Sciatic nerve (tissue), 2 donors: ENCODE measurements around the gene ZCCHC2. TPM values are rescaled to one million over a fixed set of nuclear protein-coding genes. Genes with fewer than 3 reads are reported as not detected.

ENCODE experiments used
- ATAC-seq: fragments of 200-7000 bp; cut with Tn5 transposase; one replicate; pipeline ENCODE4 v1.9.1; 2020; ENCODE audit warnings: mild to moderate bottlenecking, moderate library complexity
- DNase-seq: peaks from one replicate; pipeline ENCODE4 v3.0.0-alpha.2; 2020; ENCODE audit warnings: low spot score
- intact Hi-C: fragments of 100-400 bp; cut with DNase I; formaldehyde crosslinking; loops from one replicate; pipeline ENCODE4 v1.14.2; 2022
- total RNA-seq: library from RNA; stranded (reverse); fragmentation: NEBNext Ultra II Directional; extraction: Animal tissue kit (Norgen Biotek cat#: 25700); gene quantifications from one replicate; pipeline ENCODE4 v1.2.1, GENCODE V29; 2021
- donor health status: DM: no; HTN: no; CAD: no.
- donor health status: DM: no; HTN: no; CAD: no.

ZCCHC2 gene
- total RNA-seq, 1 donor from 2014 or later: 35.5 TPM

GRCh38 chr18:62596145-62597005 is 73.5 kb downstream of the ZCCHC2 start:
- ATAC-seq (peak; percentile 38), DNase-seq (no peak)
- intact Hi-C loops: no loop called here

DNA sequence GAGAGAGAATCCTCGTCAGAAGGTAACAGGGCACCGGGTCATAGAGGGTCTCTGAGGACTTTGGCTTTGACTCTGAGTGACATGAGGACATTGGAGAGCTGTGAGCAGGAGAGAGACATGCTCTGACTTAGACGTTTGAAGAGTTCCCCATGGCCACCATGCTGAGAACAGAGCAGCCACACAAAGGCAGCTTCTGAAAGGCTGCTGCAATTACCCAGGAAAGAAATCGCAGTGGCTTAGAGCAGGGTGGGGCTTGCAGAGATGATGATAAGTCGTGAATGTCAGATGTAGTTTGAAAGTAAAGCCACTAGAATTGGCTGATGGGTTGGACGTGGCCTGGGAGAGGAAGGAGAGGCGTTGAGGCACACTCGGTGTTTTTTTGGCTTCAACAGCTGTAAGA is 79.0 kb downstream of the ZCCHC2 start:
- ATAC-seq (no peak), DNase-seq (no peak)
- intact Hi-C loops: no loop called here

DNA sequence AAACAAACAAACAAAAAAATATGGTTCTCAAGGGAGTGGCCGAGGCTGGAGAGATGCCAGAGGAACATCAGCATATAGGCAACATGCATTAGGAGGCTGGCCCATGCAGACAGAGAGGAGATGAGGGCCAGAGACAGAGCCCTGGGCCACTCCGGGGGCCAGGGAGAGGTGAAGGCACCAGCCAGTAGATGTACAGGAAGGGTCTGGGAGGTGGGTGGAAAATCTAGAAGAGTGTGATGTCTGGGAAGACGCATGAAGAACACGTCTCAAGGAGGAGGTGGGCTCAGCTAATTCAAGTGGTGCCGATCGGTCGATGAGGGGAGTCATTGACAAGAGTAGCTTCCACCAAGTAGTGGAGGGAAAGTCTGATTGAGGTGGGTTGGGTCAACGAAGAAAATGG is 79.9 kb downstream of the ZCCHC2 start:
- intact Hi-C loops: no loop called here
- DNase-seq (peak; percentile 27), ATAC-seq (no peak)

GRCh38 chr18:62603211-62603610 is 80.4 kb downstream of the ZCCHC2 start:
- DNase-seq (peak; percentile 18), ATAC-seq (no peak)
- intact Hi-C loops: no loop called here

DNA sequence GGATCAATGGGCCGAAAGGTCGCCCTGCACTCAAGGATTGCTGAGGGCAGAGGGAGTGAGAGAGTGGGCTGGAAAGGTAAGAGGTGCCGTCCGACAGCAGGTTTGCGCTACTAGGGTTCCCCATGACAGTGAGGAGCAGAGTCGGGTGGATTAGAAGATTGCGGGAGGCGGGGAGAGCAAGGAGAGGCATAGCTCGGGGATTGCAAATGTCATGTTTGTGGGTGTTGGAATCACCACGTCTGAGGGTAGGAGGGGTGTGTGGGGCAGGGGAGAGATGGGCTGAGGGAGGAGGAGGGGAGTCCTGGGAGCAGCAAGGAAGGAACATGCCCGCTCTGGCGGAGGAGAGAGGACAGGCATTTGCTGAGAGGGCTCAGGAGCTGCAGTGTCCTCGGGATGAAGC is 81.2 kb downstream of the ZCCHC2 start:
- DNase-seq (no peak), ATAC-seq (no peak)
- intact Hi-C loops: no loop called here

GRCh38 chr18:62605685-62606084 is 82.9 kb downstream of the ZCCHC2 start:
- DNase-seq: peak; percentile 30
- no peak for ATAC-seq
- intact Hi-C loops: no loop called here

GRCh38 chr18:62606106-62606505 is 83.3 kb downstream of the ZCCHC2 start:
- ATAC-seq (no peak), DNase-seq (peak; percentile 15)
- intact Hi-C loops: no loop called here

DNA sequence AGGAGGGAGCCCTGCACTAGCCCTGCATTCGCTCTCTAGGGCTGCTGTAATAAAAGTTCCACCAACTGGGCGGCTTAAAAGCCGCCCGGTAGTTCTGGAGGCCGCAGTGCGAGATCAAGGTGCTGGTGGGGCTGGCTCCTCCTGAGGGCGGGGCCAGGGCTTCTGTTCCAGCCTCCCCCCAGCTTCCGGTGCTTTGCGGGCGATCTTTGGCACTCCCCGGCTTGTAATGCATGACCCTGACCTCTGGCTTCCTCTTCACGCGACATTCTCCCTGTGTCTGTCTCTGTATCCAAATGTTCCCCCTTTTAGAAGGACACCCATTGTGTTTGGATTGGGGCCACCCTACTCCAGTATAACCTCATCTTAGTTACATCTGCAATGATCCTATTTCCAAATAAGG is 84.5 kb downstream of the ZCCHC2 start:
- ATAC-seq: no peak
- DNase-seq: no peak
- intact Hi-C loops: no loop called here

- DNase-seq: no peak
- ATAC-seq: no peak
- intact Hi-C loops: no loop called here
Observed at GRCh38 chr18:62607708-62608428, 85.0 kb downstream of the ZCCHC2 start.

DNA sequence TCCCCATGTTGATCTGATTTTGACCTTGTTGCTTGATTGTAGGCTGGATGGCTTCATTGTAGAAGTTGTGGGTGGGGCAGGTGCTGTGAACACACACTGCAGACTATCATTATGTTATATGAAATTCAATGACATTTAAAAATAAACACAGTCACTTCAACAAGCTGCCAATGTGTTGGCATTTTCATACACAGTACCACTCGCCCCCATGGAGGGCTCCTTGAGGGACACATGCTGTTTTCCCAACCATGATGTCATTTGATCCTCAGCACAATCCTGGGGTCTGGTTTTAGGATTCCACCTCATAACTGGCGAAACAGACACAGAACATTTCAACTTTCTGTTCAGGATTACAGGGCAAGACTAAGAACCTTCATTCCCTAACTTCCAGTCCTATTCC is 86.9 kb downstream of the ZCCHC2 start:
- no peak for DNase-seq
- intact Hi-C loops: no loop called here

DNA sequence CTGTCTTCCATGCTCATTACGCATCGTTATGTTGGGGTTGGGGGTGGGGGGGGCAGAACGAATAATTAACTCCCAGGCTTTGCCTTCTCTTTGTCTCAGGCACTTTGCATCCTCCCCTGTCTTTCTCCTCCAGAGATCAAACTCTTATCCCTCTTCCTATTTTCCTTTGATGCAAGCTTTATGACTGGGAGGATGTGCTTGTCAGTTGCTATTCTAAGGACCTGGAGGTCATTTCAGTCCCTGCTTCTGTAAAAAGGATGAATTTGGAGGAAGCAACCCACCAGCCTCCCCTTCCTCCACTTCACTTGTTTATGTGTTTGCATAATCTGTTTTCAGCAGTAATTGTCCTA is 87.5 kb downstream of the ZCCHC2 start:
- intact Hi-C loops: no loop called here
- no peak for ATAC-seq
- DNase-seq: no peak

More for the DNA sequence above, 86.9 kb downstream of the ZCCHC2 start:
- ATAC-seq: no peak

DNA sequence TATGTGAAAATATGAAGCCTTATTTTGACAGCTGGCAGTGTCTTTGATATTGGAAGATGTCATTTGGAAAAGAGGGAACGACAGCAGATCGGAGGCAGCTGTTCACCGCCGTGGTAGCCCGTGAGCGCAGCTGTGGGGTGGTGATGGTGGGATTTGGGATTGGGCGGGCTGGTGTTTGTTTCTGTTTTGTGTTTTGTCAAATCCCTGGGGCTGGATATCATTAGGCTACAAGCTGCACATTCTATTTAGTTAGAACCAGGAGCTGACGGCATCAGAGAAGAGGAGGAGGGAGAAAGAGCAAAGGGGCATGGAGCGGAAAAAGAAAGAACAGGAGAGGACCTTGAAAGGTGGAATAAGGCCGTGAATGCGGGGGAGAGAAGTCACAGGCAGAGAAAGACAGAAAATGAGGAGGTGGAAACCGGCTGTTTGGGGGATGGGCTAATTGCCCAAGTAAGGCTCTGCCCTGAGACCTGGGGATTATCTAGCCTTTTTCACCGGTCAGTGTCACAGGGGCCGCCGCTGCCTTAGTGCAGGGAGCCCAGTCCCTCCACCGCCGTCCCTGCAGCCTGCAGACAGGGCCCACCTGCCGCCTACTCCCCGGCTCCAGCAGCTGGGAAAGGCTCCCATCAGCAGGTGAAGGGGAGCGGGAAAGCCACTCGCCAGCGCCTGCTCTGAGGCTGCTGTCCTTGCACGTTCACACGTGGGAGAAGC is 88.0 kb downstream of the ZCCHC2 start:
- intact Hi-C loops: no loop called here
- ATAC-seq (peak; percentile 51), DNase-seq (no peak)

- intact Hi-C loops: no loop called here
- ATAC-seq (peak; percentile 64), DNase-seq (peak; percentile 39)
Observed at GRCh38 chr18:62611453-62612288, 88.8 kb downstream of the ZCCHC2 start.

DNA sequence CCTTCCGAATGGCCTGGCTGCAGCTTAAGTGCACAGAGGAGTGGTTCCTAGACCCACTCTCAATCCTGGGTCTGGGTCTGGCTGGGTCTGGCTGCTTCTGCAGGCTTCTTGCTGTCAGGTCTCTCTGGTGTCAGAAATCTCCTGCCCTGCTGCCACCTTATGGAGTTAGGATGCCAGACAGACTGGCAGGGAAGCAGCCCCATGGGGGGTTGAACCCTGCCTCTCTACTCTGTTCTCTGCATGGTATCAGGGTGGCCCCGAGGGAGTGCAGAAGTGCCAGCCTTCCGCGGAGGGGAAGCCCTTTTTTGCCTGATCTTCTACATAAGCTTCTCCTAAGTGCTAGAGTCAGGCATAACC is 89.4 kb downstream of the ZCCHC2 start:
- ATAC-seq: no peak
- no peak for DNase-seq
- intact Hi-C loops: no loop called here

DNA sequence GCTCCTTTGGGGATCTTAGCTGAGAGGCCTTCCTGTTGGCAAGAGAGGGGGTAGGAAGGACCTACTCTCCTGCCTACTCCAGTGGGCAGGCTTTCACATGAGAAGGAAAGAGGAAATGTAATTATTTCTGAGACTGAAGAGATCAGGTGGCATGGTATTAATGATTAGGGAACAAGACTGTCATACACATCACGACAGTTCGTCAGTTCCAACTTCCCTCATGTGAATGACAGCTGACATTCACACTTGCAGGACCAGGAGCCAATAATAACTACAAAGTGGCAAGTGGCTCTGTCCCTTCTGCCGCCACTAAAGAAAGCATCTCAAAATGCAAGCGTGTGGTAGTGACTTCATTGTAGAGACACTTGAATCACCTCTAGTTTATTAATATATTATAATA is 90.0 kb downstream of the ZCCHC2 start:
- DNase-seq: peak; percentile 10
- intact Hi-C loops: no loop called here
- no peak for ATAC-seq

DNA sequence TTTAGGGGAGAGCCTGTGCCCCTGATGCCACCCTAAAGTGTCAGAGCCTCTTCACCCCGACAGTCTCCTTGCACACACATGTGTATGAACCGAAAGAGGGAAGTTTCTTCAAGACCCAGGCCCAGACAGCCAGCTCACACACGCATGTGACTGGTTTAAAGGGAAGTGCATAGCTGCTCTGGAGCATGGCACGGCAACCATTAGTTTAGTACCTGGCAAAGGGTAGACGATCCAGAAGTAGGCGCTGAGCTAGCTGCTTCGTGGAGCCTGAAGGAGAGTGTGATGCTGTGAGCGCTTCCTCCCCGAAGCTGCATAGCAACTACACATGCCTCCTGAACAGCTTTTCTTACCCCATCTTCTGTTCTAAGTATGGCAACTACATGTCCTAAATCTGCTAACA is 91.7 kb downstream of the ZCCHC2 start:
- ATAC-seq (no peak), DNase-seq (no peak)
- intact Hi-C loops: no loop called here

DNA sequence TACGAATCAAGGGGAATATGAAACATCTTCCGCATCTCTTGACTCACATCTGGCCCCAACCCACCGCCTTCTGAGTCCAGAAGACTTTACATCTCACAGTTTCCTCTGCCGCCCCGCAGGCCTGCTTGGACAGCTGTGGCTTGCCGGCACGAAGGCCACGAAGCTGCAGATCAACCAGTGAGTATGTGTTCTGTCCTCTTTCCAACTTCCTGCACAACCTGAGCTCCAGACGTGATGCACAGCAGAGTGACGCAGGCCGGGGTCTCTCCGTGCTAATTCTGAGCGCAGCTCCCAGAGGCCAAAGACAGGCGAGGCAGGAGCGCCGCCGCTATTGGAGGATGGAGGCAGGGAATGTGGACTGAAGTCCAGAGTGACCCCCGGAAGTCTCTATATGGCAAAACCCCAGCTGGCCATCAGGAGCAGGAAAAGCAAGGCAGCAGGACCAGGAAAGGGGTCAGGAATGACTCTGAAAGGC is 93.5 kb downstream of the ZCCHC2 start:
- peak; percentile 45 for ATAC-seq
- intact Hi-C loops: no loop called here
- DNase-seq: no peak

DNA sequence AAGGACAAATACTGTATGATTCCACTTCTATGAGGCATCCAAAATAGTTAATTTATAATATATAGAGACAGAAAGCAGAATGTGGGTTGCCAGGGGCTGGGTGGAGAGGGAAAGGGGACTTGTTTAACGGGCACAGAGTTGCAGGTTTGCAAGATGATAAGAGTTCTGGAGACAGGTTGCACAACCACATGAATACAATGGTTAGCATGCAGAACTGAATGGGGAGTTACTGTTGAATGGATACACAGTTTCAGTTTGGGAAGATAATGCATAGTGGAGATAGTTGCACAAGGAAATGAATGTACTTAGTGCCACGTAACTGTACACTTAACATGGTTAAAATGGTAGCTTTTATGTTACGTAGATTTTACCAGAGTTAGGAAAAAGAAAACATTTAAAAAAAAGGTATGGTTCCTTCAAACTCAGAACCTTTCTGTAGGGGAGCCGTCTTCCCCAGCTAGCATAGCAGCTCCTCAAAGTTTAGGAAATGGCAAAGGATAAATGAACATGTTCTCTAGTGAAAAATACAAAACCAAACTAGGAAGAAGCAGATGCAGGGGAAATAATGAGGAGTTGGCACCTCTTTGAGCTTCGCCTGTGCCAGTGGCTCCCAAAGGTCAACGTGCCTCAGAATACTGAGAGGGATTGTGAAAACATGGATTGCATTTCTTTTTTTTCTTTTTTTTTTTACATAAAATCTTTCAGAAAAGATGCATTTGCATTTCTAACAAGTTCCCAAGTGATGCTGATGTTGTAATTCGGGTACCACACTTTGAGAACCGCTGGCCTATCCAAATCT is 95.2 kb downstream of the ZCCHC2 start:
- DNase-seq (no peak), ATAC-seq (no peak)
- intact Hi-C loops: no loop called here
